Measurements from ENCODE around the gene ERP29.

ERP29 gene

GRCh38 chr12:112046003-112046402, 32.8 kb downstream of the ERP29 start:
- FAIRE-seq = no peak

DNA sequence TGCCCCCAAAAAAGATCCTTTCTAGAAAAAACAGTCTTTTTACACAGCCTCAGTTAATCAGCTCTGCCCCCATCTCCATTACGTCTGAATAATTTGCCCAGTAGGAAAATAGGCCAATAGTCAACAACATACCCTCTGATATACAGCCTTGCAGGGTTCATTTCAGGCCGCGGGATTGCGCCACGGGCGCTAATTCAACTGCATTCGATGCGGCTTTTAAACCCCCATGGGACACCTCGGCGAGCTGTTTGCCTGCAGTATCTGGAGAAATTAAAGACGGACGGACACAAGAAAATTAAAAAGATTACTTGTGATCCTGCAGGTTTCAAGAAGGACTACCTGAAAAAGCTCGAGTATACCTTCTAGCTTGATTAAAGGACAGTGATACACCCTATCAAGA, 36.1 kb downstream of the ERP29 start:
- no peak for FAIRE-seq

- FAIRE-seq = no peak
Measured at GRCh38 chr12:112061137-112061536, 47.9 kb downstream of the ERP29 start.

DNA sequence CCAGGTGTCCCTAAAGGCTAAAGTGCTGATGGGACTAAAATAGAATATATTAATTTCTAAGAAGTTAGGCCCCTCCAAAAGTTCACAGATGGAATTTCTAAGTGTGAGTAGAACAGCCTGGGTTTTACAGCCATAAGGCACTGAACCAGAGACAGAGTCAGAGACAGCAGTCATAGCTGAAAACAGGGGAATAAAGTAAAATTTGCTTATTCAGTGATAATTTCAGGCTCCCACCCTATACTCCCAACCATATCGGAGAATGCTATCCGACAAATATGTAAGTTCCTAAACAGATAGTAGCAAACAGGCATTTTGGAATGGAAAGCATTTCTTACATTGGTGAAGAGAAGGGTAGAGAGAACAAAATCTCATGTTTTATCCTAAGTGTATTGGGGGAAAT, 50.0 kb downstream of the ERP29 start:
- no peak for FAIRE-seq

DNA sequence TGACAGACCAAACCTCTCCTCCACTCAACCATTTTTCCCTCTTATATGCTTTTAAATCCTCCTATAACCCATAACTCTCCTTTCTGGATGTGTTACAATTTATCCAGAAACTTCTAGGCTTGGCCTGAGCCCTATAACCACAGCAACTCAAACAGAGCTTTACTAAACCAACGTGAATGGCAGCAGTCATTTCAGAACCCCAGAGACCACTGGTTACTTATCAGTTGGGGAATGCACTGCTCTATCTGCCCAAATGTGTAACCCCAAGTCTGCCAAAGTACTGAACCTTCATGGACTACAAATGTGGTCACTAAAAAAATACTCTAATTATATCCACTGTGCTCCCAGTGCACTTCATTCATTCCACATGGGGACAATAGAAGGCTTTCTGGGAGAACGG, 53.3 kb downstream of the ERP29 start:
- FAIRE-seq = no peak
